ENCODE measurements around the gene TRPC4AP. TPM values are rescaled to one million over a fixed set of nuclear protein-coding genes. Genes with fewer than 3 reads are reported as not detected.

TRPC4AP gene
- total RNA-seq, 2 donors from 2014 or later = 44.1 to 57.4 TPM

DNA sequence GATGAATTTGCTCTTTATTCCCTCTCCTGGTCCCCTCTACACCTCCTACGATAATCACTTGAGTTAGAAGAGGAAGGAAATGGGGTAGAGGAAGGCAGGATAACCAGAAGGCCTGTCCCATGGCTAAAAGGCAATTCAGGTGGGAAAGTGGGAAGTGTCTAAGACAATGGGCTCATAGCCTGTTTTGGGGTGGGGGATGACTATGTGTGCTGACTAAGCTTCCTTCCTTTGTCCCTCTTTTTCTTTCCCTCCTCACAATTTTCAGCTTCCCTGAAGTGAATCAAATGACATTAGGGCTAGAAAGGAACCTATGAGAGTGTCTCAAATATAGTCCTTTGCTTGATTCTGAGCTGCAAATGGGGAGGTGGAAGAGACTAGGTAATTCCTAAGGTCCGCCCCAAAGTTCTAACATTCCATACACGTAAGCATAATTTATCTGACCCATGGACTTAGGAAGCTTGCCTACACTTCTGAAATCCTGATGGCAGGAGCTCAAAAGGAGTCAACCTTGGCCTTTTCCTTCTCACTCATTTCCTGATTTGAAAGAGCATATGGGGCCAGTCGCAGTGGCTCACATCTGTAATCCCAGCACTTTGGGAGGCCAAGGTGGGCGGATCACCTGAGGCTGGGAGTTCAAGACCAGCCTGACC, 30.3 kb upstream of the TRPC4AP start:
- H3K27ac ChIP-seq = no peak overlapping the region

DNA sequence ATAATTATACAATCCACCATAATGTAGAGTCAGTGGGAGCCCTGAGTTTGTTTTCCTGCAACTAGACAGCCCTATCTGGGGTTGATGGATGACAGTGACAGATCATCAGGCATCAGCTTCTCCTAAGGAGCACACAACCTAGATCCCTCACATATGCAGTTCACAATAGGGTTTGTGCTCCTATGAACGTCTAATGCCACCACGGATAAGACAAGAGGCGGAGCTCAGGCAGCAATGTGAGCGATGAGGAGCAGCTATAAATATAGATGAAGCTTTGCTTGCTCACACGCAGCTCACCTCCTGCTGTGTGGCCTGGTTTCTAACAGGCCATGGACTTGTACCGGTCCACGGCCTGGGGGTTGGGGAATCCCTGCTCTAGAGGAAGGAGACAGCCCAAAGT, 28.6 kb upstream of the TRPC4AP start:
- TF ChIP-seq, protein P1, sequence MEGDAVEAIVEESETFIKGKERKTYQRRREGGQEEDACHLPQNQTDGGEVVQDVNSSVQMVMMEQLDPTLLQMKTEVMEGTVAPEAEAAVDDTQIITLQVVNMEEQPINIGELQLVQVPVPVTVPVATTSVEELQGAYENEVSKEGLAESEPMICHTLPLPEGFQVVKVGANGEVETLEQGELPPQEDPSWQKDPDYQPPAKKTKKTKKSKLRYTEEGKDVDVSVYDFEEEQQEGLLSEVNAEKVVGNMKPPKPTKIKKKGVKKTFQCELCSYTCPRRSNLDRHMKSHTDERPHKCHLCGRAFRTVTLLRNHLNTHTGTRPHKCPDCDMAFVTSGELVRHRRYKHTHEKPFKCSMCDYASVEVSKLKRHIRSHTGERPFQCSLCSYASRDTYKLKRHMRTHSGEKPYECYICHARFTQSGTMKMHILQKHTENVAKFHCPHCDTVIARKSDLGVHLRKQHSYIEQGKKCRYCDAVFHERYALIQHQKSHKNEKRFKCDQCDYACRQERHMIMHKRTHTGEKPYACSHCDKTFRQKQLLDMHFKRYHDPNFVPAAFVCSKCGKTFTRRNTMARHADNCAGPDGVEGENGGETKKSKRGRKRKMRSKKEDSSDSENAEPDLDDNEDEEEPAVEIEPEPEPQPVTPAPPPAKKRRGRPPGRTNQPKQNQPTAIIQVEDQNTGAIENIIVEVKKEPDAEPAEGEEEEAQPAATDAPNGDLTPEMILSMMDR (IDR thresholded peaks at IDR 0.05) = no peak
- no peak for TF ChIP-seq POLR2A (IDR thresholded peaks at IDR 0.05)
- DNase-seq (no peak), ATAC-seq (no peak)
- Histone ChIP-seq H3K36me3 (replicated peaks in 1 of 2; ENCODE audit: insufficient read depth in 1 of 2, low read depth in 2 of 2) (peaks cover 22 to 56% of the 10 kb centered on the region in 2 donors), H3K27ac (no peak overlapping the region), H3K27me3 (no peaks in the 10 kb centered on the region), H3K4me3 (no peak overlapping the region), H3K4me1 (no peaks in the 10 kb centered on the region), H3K9me3 (no peaks in the 10 kb centered on the region)
- 90 to 95% methylated on average over 7 of the region's 7 CpGs for WGBS, 2 donors
- intact Hi-C loops (cut with DNase I) = no loop called here

More for the DNA sequence above, 30.3 kb upstream of the TRPC4AP start:
- no peak for ATAC-seq
- TF ChIP-seq, protein P1 (IDR thresholded peaks at IDR 0.05) = no peak
- TF ChIP-seq POLR2A (IDR thresholded peaks at IDR 0.05) = no peak
- H3K4me3 ChIP-seq = no peak overlapping the region
- intact Hi-C loops (cut with DNase I) = no loop called here
- no peaks in the 10 kb centered on the region for H3K9me3 ChIP-seq
- WGBS, 2 donors = 89 to 93% methylated on average over 5 of the region's 5 CpGs
- no peak for DNase-seq
- peaks cover 20 to 66% of the 10 kb centered on the region in 2 donors for H3K36me3 ChIP-seq (replicated peaks in 1 of 2; ENCODE audit: insufficient read depth in 1 of 2, low read depth in 2 of 2)
- no peaks in the 10 kb centered on the region for H3K27me3 ChIP-seq
- H3K4me1 ChIP-seq = no peaks in the 10 kb centered on the region

DNA sequence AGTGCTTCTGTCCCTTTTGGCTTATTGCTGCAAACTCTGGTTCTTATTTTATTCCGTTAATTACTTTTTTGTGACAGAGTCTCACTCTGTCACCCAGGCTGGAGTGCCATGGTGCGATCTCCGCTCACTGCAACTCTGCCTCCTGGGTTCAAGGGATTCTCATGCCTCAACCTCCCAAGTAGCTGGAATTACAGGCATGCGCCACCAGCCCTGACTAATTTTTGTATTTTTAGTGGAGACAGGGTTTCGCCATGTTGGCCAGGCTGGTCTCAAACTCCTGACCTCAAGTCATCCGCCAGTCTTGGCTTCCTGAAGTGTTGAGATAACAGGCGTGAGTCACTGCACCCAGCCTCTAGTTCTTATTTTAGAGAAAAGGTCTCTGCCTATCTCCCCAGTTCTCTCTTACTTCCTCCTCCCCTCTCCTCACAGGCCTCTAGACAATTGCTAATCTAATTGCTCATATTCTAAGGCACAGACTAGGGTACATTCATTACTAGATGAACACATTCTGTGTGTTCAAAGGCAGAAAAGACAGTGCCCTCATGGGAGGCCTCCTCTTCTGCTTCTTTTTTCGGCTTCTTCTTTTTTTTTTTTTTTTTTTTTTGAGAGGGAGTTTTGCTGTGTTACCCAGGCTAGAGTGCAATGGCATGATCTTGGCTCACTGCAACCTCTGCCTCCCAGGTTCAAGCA, 27.6 kb upstream of the TRPC4AP start:
- Histone ChIP-seq H3K4me1 (no peaks in the 10 kb centered on the region), H3K27me3 (no peaks in the 10 kb centered on the region), H3K4me3 (no peak overlapping the region), H3K27ac (no peak overlapping the region), H3K9me3 (no peaks in the 10 kb centered on the region), H3K36me3 (replicated peaks in 1 of 2; ENCODE audit: insufficient read depth in 1 of 2, low read depth in 2 of 2) (peaks cover 22 to 58% of the 10 kb centered on the region in 2 donors)
- no peak for ATAC-seq
- 81 to 90% methylated on average over 8 of the region's 8 CpGs for WGBS, 2 donors
- TF ChIP-seq, protein P1 (IDR thresholded peaks at IDR 0.05) = no peak
- no peak for TF ChIP-seq POLR2A (IDR thresholded peaks at IDR 0.05)
- DNase-seq = peak in 1 of 4 donors; percentile 12
- intact Hi-C loops (cut with DNase I) = no loop called here

DNA sequence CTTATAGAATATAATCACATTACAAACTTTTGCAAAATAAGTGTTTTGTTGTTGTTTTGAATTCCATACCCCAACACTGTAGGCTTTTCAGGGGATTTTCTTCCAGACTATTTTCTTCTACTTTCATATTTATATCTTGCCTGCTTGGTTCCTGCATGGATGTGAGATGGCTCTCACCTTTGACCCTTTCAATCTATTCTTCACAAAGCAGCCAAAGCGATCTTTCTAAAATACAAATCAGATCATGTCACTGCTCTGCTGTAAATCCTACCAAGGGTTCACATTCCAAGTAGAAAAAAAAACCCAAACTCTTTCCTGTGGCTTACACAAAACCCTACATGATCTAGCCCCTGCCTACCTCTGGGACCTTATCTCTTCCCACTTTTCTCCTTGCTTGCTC, 25.0 kb upstream of the TRPC4AP start:
- no peak for DNase-seq
- intact Hi-C loops (cut with DNase I) = no loop called here
- no peaks in the 10 kb centered on the region for H3K27me3 ChIP-seq
- H3K4me3 ChIP-seq = no peak overlapping the region
- ATAC-seq = no peak
- TF ChIP-seq, protein P1 (IDR thresholded peaks at IDR 0.05) = no peak
- no peak for TF ChIP-seq POLR2A (IDR thresholded peaks at IDR 0.05)
- 94 to 97% methylated on average over 1 of the region's 1 CpG for WGBS, 2 donors
- H3K36me3 ChIP-seq (replicated peaks in 1 of 2; ENCODE audit: insufficient read depth in 1 of 2, low read depth in 2 of 2) = peaks cover 7 to 44% of the 10 kb centered on the region in 2 donors
- no peak overlapping the region for H3K27ac ChIP-seq
- H3K4me1 ChIP-seq = no peaks in the 10 kb centered on the region
- H3K9me3 ChIP-seq = no peaks in the 10 kb centered on the region
